ENCODE data around the gene GAS6.
"Not testable (repeated sequence)": the region's sequence is repeated elsewhere in the genome, so short reads cannot be mapped to it uniquely, and the experiment has no call there.

GAS6 gene

GRCh38 chr13:113792236-113792770 is 71.6 kb downstream of the GAS6 start:
- no peak for DNase-seq

GRCh38 chr13:113791761-113792160 is 72.1 kb downstream of the GAS6 start:
- no peak for DNase-seq

- DNase-seq: no peak
Observed at GRCh38 chr13:113791226-113791625, 72.7 kb downstream of the GAS6 start.

- DNase-seq: not testable (repeated sequence)
Observed at GRCh38 chr13:113789931-113790330, 73.9 kb downstream of the GAS6 start.

- no peak for DNase-seq
Observed at GRCh38 chr13:113789167-113789566, 74.7 kb downstream of the GAS6 start.

GRCh38 chr13:113788413-113789135 is 75.3 kb downstream of the GAS6 start:
- DNase-seq: no peak

- no peak for DNase-seq
Observed at GRCh38 chr13:113787694-113788093, 76.2 kb downstream of the GAS6 start.

GRCh38 chr13:113786262-113786841 is 77.5 kb downstream of the GAS6 start:
- no peak for DNase-seq

GRCh38 chr13:113785051-113786010 is 78.5 kb downstream of the GAS6 start:
- DNase-seq: no peak

- no peak for DNase-seq
Observed at GRCh38 chr13:113784645-113785024, 79.2 kb downstream of the GAS6 start.

- DNase-seq: no peak
Observed at GRCh38 chr13:113783966-113784644, 79.8 kb downstream of the GAS6 start.

GRCh38 chr13:113783200-113783881 is 80.5 kb downstream of the GAS6 start:
- DNase-seq: no peak

GRCh38 chr13:113782472-113782871 is 81.4 kb downstream of the GAS6 start:
- no peak for DNase-seq

- no peak for DNase-seq
Observed at GRCh38 chr13:113781571-113781970, 82.3 kb downstream of the GAS6 start.

GRCh38 chr13:113777311-113778260 is 86.3 kb downstream of the GAS6 start:
- DNase-seq: no peak

- no peak for DNase-seq
Observed at GRCh38 chr13:113776231-113777125, 87.4 kb downstream of the GAS6 start.

GRCh38 chr13:113775451-113776145 is 88.3 kb downstream of the GAS6 start:
- no peak for DNase-seq

All from right kidney (tissue), 1 donor.